ENCODE data around the gene SLC6A11.

The SLC6A11 gene

GRCh38 chr3:10852066-10852808, 36.2 kb downstream of the SLC6A11 start:
- no peak for DNase-seq
- no peak overlapping the region for H3K27ac ChIP-seq
- no peak overlapping the region for H3K4me3 ChIP-seq (ENCODE audit: low read depth, low read length)
- in situ Hi-C loops (cut with HindIII; ENCODE audit: low pct_ligation_motif_present, low sequenced_read_pairs): no loop called here
- no peaks in the 10 kb centered on the region for H3K27me3 ChIP-seq (replicated peaks)
- no peak for TF ChIP-seq CTCF (IDR thresholded peaks at IDR 0.05; ENCODE audit: low read depth, low read length, missing control alignments)
- H3K36me3 ChIP-seq (replicated peaks): no peaks in the 10 kb centered on the region

GRCh38 chr3:10855083-10855870, 39.2 kb downstream of the SLC6A11 start:
- no peak for TF ChIP-seq CTCF (IDR thresholded peaks at IDR 0.05; ENCODE audit: low read depth, low read length, missing control alignments)
- Histone ChIP-seq H3K36me3 (replicated peaks) (no peaks in the 10 kb centered on the region), H3K27me3 (replicated peaks) (no peaks in the 10 kb centered on the region), H3K4me3 (ENCODE audit: low read depth, low read length) (no peak overlapping the region), H3K27ac (no peak overlapping the region)
- in situ Hi-C loops (cut with HindIII; ENCODE audit: low pct_ligation_motif_present, low sequenced_read_pairs): no loop called here
- no peak for DNase-seq

GRCh38 chr3:10855871-10856662, 40.0 kb downstream of the SLC6A11 start:
- in situ Hi-C loops (cut with HindIII; ENCODE audit: low pct_ligation_motif_present, low sequenced_read_pairs): no loop called here
- peak; percentile 59 for TF ChIP-seq CTCF (IDR thresholded peaks at IDR 0.05; ENCODE audit: low read depth, low read length, missing control alignments)
- no peaks in the 10 kb centered on the region for H3K36me3 ChIP-seq (replicated peaks)
- H3K27ac ChIP-seq: no peak overlapping the region
- DNase-seq: no peak
- H3K4me3 ChIP-seq (ENCODE audit: low read depth, low read length): no peak overlapping the region
- H3K27me3 ChIP-seq (replicated peaks): no peaks in the 10 kb centered on the region

GRCh38 chr3:10857235-10857634, 41.2 kb downstream of the SLC6A11 start:
- in situ Hi-C loops (cut with HindIII; ENCODE audit: low pct_ligation_motif_present, low sequenced_read_pairs): no loop called here
- no peak for DNase-seq
- TF ChIP-seq CTCF (IDR thresholded peaks at IDR 0.05; ENCODE audit: low read depth, low read length, missing control alignments): no peak
- no peaks in the 10 kb centered on the region for H3K27me3 ChIP-seq (replicated peaks)
- no peaks in the 10 kb centered on the region for H3K36me3 ChIP-seq (replicated peaks)
- no peak overlapping the region for H3K27ac ChIP-seq
- no peak overlapping the region for H3K4me3 ChIP-seq (ENCODE audit: low read depth, low read length)

- H3K4me3 ChIP-seq (ENCODE audit: low read depth, low read length): no peak overlapping the region
- no peak for TF ChIP-seq CTCF (IDR thresholded peaks at IDR 0.05; ENCODE audit: low read depth, low read length, missing control alignments)
- no peak overlapping the region for H3K27ac ChIP-seq
- no peaks in the 10 kb centered on the region for H3K27me3 ChIP-seq (replicated peaks)
- in situ Hi-C loops (cut with HindIII; ENCODE audit: low pct_ligation_motif_present, low sequenced_read_pairs): no loop called here
- no peaks in the 10 kb centered on the region for H3K36me3 ChIP-seq (replicated peaks)
- no peak for DNase-seq
Observed at GRCh38 chr3:10858091-10858490, 42.1 kb downstream of the SLC6A11 start.
